Measurements from ENCODE around the gene MAST3.
A peak's percentile ranks its signal among the peaks of the same experiment; 100 is the strongest.

The MAST3 gene

DNA sequence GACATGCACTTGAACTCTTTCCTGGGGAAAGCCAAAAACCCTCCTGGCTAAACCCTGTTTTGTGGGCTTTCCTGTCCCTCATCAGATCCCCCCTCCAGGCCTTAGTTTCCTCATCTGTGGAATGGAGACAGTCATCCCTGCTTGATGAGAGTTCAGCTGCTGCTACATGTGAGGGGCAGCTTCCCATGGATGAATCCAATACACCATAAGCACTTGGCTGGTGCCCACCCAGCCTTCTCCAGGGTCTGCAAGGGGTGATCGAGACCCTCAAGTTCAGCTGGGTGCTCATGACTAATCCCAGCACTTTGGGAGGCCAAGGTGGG is 32.4 kb upstream of the MAST3 start:
- no peak for DNase-seq (ENCODE audit: low spot score)
- TF ChIP-seq CTCF (IDR thresholded peaks at IDR 0.05; ENCODE audit: borderline replicate concordance, control extremely low read depth, extremely low read depth, insufficient read depth, missing control alignments): no peak
- in situ Hi-C loops (cut with MboI; ENCODE audit: low sequenced_read_pairs, unreplicated experiment): loop anchor here (25.0 kb wide), 1 partner anchor 128 kb away; the partner anchor contains the start of gene CCDC124

DNA sequence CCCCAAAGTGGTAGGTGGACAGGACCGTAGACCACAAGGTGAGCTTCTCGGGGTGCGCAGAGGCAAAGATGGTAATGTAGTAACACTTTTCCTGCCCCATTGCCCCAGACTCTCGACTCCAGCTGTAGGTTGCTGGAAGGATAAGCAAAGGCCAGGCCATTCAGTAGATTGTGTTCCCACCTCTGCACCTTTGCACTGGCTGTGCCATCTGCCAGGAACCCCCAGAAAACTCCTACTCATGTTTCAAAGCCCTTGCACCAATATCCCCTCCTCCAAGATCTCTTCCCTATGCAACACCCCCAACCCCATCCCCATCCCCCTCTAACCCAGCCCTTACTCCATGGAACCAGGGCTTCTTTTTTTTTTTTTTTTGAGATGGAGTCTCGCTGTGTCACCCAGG is 29.2 kb upstream of the MAST3 start:
- no peak for TF ChIP-seq CTCF (IDR thresholded peaks at IDR 0.05; ENCODE audit: borderline replicate concordance, control extremely low read depth, extremely low read depth, insufficient read depth, missing control alignments)
- no peak for DNase-seq (ENCODE audit: low spot score)
- in situ Hi-C loops (cut with MboI; ENCODE audit: low sequenced_read_pairs, unreplicated experiment): loop anchor here (25.0 kb wide), 1 partner anchor 131 kb away; the partner anchor contains the start of gene CCDC124

DNA sequence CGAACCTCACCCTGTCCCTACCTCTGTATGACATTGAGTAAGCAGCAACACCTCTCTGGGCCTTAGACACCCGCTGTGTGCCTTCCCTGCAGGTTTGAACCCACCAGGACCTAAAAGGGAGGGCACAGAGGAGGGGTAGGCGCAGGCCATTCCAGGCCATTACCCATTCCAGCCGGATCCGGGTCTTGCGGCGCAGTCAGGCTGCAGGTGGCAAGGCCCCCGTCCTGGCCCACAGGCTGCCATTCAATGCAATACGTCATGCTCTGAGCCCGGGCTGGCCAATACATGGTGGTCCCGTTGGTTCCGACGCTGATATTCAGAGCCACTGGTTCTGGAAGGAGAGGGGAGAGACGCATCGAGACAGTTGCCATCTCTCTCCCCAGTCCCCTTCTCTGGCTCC is 28.2 kb upstream of the MAST3 start:
- TF ChIP-seq CTCF (IDR thresholded peaks at IDR 0.05; ENCODE audit: borderline replicate concordance, control extremely low read depth, extremely low read depth, insufficient read depth, missing control alignments): no peak
- no peak for DNase-seq (ENCODE audit: low spot score)
- in situ Hi-C loops (cut with MboI; ENCODE audit: low sequenced_read_pairs, unreplicated experiment): loop anchor here (25.0 kb wide), 1 partner anchor 132 kb away; the partner anchor contains the start of gene CCDC124

DNA sequence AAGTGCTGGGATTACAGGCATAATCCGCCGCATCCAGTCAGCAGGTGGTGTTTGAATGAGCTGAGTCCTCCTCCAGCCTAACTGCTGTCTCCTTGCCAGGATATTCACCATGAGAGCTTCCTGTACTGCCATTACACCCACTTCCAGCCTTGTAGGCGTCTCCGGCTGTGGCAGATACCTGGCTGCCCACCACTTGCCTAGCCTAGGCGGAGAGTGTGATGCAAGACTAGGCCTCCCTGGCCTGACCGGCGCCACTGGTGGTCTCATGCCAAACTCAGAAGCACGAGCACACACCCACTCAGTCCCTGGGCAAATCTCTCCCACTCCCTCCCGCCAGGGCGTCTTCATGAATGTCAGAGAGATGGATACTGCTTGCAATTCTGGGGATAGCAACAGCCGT is 27.4 kb upstream of the MAST3 start:
- in situ Hi-C loops (cut with MboI; ENCODE audit: low sequenced_read_pairs, unreplicated experiment): loop anchor here (25.0 kb wide), 1 partner anchor 133 kb away; the partner anchor contains the start of gene CCDC124

DNA sequence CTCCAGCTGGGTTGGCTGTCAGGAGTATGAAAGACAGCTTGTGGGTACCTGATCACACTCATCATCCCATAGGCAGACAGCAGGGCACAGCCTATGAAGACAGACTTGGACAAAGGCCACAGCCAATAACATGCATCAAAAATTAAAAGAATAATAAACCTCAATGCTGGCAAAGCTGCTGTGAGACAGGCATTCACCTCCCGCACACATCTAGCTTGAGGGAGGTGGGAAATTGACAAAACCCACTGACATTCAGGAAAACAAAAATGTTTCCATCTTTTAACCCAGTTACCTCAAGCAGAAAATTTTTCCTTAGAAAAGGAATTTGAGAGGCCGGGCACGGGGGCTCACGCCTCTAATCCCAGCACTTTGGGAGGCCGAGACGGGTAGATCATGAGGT is 25.2 kb upstream of the MAST3 start:
- no peak for TF ChIP-seq CTCF (IDR thresholded peaks at IDR 0.05; ENCODE audit: borderline replicate concordance, control extremely low read depth, extremely low read depth, insufficient read depth, missing control alignments)
- no peak for DNase-seq (ENCODE audit: low spot score)
- in situ Hi-C loops (cut with MboI; ENCODE audit: low sequenced_read_pairs, unreplicated experiment): loop anchor here (25.0 kb wide), 1 partner anchor 135 kb away; the partner anchor contains the start of gene CCDC124

More for the DNA sequence above, 27.4 kb upstream of the MAST3 start:
- no peak for TF ChIP-seq CTCF (IDR thresholded peaks at IDR 0.05; ENCODE audit: borderline replicate concordance, control extremely low read depth, extremely low read depth, insufficient read depth, missing control alignments)
- peak; percentile 18 for DNase-seq (ENCODE audit: low spot score)

DNA sequence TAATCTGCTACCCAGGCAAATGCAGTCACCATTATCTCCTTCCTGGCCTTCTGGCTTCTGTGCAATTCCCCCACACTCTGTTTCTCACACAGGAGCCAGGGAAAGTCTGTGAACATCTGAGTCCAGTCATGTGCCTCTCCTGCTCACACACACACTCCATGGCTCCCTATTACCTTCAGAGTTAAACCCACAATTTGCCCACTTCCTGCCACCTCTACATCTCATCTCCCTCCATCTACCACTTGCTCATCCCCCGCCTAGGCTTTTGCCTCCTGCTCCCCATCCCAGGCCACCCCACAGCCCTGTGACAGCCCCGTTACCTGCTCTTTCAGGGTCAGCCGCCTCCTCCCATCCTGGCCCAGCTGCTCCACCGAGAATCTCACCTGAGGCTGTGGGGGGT is 24.4 kb upstream of the MAST3 start:
- DNase-seq (ENCODE audit: low spot score): peak; percentile 17
- no peak for TF ChIP-seq CTCF (IDR thresholded peaks at IDR 0.05; ENCODE audit: borderline replicate concordance, control extremely low read depth, extremely low read depth, insufficient read depth, missing control alignments)
- in situ Hi-C loops (cut with MboI; ENCODE audit: low sequenced_read_pairs, unreplicated experiment): loop anchor here (25.0 kb wide), 1 partner anchor 136 kb away; the partner anchor contains the start of gene CCDC124
